NCI-H2196 (cell line): ENCODE measurements around the gene PRDM11.
"Not testable (repeated sequence)": the region's sequence is repeated elsewhere in the genome, so short reads cannot be mapped to it uniquely, and the experiment has no call there.

ENCODE experiments used
- DNase-seq: peaks from one replicate; lab custom pipeline; 2025; ENCODE audit not compliant: unreplicated experiment; lab: John Stamatoyannopoulos, UW

The PRDM11 gene

DNA sequence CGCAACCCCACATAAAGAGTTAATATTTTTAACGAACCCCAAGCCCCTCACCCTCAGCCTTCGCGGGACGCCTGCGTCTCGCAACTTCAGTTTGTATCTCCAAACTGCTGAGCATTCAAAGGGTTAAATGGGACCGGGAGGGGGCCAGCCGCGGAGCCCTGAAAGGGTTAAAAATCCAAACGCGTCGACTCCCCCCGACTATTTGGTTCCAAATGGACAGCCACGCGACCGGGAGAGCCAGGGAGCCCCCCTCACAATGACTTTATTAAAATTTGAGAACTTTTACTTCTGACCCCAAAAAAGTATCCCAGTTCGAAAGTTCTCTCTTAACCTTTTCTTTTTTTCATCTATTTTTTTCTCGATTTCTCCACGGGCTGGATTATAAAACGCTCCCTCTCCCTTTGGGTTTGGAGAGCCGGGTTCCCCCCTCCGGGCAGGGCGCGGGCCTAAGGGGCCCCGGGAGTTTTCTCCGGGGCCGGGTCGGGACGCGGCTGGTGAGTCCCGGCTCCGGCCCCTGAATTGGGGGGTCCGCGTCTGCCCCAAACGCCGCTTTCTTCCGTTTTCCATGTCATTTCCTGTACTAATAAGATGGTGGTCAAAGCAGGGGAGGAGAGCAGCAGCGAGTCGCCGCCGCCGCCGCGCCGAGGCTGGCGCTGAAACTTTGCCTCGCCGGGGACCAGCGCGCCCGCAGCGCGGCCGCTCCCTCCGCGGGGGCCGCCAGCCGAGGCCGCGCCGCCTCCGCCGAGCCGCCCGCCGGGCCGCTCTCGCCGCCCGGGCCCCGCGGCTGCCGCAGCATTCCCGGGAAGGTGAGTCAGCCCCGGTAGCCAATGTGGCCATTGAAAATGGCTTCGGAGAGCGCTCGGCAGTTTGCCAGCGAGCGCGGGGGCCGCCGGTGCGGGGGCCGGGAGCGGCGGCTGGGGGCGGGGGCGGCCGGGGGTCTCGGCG, at the start of gene PRDM11:
Gene PRDM11 (plus strand): TSS at position 568 of the 945 bp plus-strand sequence. CDS start 35,128 bp downstream, outside the sequence.
- DNase-seq = peak; percentile 86

GRCh38 chr11:45097721-45098493, 48.5 kb upstream of the PRDM11 start:
- DNase-seq = no peak

- peak; percentile 30 for DNase-seq
Observed at GRCh38 chr11:45098929-45099328, 47.5 kb upstream of the PRDM11 start.

DNA sequence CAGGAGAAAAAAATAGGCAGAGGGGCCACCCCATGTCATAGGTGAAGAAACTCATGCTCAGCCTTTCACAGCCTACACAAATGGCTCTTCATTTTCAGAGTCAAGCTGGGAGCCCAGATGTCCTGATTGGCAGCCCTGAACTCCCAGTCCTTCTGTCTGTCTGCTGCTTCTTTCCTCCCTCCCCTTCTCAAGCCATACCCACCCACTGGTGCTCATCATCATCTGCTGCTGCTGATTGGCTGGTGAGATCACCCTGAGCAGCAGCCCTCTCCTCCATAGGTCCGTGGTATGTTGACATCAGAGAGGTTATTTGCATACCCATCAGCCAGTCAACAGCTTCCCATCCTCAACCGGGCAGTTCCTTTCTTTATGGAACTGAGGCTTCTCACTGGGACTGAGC, 46.1 kb upstream of the PRDM11 start:
- no peak for DNase-seq

- no peak for DNase-seq
Observed at GRCh38 chr11:45102361-45102809, 44.1 kb upstream of the PRDM11 start.

- DNase-seq = peak; percentile 72
Observed at GRCh38 chr11:45102810-45103621, 43.4 kb upstream of the PRDM11 start.

GRCh38 chr11:45104006-45104789, 42.2 kb upstream of the PRDM11 start:
- no peak for DNase-seq

- no peak for DNase-seq
Observed at GRCh38 chr11:45104790-45105084, 41.7 kb upstream of the PRDM11 start.

DNA sequence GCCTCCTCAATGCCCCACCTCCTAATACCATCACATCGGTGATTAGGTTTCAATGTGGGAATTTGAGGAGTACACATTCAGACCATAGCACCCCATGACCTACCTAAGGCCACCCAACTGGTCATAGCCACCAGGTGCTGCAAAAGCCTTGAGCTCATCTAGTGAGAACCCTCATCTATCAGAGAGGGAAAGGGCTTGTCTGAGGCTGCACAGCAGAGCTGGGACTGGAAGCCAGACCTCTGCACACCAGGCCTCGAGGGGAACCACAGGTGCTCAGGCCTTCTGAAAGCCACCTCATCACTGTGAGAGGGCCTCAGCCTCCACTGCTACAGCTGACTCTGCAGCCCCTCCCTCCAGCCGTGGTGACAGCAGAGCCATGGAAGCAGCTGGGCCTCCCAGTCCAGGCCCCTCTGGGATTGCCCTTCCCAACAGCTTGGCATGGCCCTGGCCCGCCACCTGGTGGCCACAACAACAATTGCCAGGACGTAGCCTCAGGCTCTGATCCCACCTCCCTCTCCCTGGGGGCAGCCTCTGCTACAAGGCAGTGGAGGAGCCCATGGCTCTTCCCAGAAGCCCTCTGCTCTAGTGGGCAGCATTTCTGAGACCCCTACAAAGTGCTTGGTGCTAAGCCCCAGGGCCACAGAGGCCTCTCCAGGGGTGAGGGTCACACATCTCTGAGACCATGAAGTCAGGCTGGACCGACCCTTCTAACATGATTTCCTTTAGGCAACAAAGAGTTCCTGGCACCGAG, 41.0 kb upstream of the PRDM11 start:
- DNase-seq = peak; percentile 82

DNA sequence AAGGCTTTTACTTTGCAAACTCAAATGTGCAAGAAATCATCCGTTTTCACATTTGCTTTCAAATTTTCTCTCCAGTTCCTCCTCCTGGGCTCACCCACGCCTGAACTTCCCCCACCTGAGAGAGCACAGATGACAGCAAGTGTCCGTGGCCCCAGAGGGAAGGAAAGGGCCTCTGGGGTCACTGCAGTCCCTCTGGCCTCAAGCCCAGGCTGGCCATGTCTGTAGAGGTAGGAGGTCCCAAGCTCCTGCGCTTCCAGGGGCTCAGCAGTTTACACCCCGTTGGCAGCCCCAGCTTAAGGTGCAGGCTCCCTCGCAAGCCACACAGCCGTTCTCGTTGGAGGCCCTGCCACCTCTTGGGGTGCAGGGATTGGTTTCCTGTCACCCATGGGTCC, 40.5 kb upstream of the PRDM11 start:
- no peak for DNase-seq

GRCh38 chr11:45106440-45106839, 40.0 kb upstream of the PRDM11 start:
- DNase-seq = no peak

- DNase-seq = no peak
Observed at GRCh38 chr11:45107029-45107428, 39.4 kb upstream of the PRDM11 start.

GRCh38 chr11:45108070-45109064, 38.1 kb upstream of the PRDM11 start:
- DNase-seq = no peak

GRCh38 chr11:45109400-45109799, 37.0 kb upstream of the PRDM11 start:
- DNase-seq = no peak

DNA sequence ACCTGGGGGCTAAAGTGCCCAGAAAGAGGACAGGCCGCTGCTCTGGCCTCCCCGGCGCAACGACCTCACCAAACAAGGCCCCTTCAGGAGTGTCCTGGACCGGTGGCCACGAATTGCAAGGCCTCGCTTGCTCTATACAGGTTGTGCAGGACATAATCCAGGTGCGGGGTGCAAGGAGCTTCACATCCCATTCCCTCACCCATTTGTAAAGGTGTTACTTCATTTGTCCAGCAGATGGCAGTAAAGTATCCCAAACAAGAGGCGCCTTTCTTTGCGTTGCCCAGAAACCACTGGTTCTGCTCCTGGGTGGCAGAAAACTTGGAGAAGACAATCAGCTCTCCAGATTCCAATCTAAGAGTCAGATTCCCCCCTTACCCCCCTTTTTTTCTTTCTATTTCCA, 35.9 kb upstream of the PRDM11 start:
- peak; percentile 83 for DNase-seq

DNA sequence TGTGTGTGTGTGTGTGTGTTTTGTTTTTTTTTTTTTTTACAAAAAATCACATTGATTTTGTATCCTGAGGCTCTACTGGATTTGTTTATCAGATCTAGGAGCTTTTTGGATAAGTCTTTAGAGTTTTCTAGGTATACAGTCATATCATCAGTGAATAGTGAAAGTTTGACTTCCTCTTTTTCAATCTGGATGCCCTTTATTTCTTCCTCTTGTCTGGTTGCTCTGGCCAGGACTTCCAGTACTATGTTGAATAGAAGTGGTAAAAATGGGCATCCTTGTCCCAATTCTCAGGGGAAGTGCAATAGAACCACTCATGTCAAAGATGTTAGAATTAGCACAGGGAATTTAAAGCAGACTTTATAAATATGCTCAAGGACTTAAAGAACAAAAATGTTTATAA, 32.6 kb upstream of the PRDM11 start:
- DNase-seq = no peak

DNA sequence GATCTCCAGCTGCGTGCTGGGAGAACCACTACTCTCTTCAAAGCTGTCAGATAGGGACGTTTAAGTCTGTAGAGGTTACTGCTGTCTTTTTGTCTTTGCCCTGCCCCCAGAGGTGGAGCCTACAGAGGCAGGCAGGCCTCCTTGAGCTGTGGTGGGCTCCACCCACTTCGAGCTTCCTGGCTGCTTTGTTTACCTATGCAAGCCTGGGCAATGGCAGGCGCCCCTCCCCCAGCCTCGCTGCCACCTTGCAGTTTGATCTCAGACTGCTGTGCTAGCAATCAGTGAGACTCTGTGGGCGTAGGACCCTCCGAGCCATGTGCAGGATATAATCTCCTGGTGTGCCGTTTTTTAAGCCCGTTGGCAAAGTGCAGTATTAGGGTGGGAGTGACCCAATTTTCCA, 18.6 kb upstream of the PRDM11 start:
- DNase-seq = not testable (repeated sequence)

DNA sequence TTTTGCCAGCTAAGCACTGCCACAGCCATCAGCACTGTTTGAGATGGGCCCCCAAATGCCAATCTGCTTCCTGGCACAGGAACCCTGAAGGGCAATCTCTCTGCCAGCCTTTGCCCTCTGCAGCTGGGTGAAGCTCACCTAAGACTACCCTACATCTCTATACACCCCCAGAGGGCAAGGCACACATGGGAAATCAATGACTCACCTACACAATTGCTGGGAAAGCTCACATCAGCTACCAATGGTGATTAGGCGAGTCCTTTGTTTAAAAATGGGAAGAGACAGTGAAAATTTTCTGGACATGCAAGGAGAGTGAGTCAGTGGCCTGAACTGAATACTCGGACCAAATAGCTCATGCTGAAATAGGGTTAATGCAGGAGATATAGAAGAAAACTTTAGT, 12.6 kb upstream of the PRDM11 start:
- no peak for DNase-seq

DNA sequence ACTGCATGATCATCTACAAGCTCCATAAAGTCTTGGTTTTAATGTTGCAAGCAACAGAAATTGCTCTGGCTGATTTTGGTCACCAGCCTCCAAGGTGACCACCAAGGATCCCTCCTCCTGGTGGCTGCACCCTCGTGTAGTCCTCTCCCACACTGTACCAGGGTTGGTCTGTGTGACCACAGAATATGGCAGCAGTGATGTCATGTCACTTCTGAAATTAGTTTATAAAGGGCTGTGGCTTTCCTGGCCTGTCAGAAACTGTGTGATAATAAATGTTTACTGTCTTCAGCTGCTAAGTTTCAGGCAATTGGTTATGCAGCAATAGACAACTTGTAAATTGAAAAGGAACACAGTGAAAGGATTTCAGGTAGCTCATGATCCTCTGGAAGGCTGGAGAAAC, 5.3 kb upstream of the PRDM11 start:
- no peak for DNase-seq
